ENCODE measurements around the gene FLNA.
"Not testable (repeated sequence)": the region's sequence is repeated elsewhere in the genome, so short reads cannot be mapped to it uniquely, and the experiment has no call there.

FLNA gene

GRCh38 chrX:154374313-154375155, at the start of gene FLNA:
Gene FLNA (minus strand): TSS chrX:154374634. CDS start chrX:154371245, 3,389 bp downstream.
- peak; percentile 36 for DNase-seq

- DNase-seq, result no peak
These were observed 45.9 kb upstream of the FLNA start for GRCh38 chrX:154420402-154420756.

GRCh38 chrX:154419688-154420401, 45.4 kb upstream of the FLNA start:
- DNase-seq, result peak; percentile 78

DNA sequence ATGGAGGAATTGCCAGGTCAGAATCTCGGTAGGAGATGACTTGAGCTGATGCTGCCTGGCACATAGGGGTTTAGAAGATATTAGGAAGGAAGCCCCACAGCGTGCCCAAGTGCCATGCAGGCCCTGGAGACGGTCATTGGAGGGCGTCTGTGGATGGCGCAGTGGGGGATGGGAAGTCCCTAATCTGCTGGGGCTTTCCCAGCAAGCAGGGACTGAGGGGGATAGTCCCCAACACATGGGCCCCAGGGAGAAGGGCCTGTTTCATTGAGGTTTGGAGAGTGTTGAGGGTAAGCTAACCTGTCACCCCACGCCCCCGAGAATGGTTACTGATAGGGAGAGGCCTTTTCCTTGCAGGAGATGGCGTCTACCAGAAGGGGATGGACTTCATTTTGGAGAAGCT, 44.8 kb upstream of the FLNA start:
- DNase-seq, result no peak

- DNase-seq, result peak; percentile 83
These were observed 42.7 kb upstream of the FLNA start for GRCh38 chrX:154417157-154417556.

DNA sequence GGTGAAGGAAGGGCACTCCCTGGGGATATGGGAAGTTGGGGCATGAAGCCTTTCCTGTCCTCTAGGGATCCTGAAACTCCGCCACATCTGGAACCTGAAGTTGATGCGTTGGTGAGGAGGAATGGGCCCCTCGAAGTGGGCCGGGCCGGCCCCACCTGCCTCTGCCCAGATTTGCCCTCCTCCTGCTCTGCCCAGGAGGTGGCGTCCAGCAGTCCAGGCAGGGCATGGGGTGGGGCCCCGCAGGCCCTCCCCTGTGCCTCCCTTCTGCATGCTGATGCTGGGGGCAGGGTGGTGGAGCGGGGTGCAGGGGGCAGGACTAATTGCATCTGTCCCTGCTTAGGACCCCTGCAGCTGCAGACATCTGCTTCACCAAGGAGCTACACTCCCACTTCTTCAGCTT, 38.7 kb upstream of the FLNA start:
- no peak for DNase-seq

GRCh38 chrX:154412468-154412867, 38.0 kb upstream of the FLNA start:
- no peak for DNase-seq

- peak; percentile 75 for DNase-seq
These were observed 37.5 kb upstream of the FLNA start for GRCh38 chrX:154411981-154412340.

DNA sequence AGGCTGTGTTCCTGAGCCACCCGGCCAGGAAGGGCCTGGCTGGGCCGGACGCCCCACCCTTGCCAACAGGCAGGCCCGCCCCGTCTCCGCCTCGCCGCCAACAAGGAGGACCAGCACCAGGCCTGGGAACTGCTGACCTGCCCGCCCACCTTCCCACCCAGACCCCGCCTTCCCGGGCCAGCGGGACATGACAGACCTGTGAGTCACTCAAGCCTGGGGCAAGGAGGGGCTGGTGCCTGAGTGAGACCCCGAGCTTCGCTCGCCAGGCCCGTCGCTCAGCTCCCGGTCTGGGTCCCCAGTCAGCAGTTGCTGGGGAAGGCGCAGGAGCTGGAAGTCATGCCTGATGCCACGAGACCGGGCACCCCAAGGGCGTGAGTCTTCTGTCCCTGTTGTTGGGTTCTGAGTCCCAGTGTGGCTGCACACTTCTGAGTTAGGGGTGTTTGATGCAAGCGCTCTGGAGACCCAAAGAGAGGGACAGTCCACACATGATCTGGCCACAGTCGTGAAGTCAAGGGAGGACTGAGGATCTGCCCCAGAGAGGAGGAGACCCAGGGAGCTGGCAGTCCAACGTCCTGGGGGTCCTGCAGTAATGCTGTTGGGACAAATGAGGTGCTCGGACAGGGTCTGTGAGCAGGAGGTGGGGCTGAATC, 34.9 kb upstream of the FLNA start, which contains the start of gene DNASE1L1:
DNASE1L1 (minus strand) TSS at position 33 of the 650 bp plus-strand sequence. CDS start 3,686 bp downstream, outside the sequence.
- DNase-seq, result no peak

GRCh38 chrX:154408659-154409221, 34.3 kb upstream of the FLNA start:
- no peak for DNase-seq

DNA sequence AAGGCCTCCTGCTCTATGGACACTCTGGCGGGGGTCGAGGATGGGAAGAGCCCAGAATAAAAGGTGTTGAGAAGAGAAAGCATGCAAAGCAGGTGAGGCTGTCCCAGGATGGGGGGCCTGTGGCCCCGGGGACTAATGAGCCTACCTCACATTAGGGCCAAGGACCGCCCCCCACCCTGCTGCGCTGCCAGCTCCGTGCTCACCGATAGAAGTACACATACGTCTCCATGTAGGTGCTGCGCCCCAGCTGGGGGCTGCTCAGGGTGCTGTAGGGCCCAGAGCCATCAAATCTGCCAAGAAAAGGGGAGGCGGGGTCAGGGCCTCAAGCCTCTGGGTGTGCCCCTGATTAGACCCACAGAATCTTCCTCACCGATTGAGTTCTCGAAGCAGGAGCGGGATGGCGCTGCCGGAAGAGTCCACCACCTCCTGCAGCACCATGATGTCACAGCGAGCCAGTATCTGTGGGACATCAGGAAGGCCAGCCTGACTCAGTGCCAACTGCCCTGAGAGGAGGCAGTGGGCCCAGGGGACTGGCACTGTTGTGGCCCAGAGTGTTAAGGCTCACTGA, 30.3 kb upstream of the FLNA start:
- no peak for DNase-seq

DNA sequence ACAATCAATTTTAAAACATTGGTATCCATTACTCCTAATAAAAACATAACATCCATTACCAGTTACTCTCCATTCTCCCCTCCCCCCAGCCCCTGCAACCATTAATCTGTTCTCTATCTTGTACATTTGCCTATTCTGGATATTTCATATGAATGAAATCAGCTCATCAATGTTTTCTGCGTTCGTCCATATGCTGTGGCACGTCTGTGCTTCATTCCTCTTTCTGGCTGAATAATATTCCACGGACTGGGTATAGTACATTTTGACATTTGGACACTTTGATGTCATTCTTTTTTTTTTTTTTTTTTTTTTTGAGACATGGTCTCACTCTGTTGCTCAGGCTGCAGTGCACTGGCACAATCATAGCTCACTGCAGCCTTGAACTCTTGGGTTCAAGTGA, 29.4 kb upstream of the FLNA start:
- DNase-seq, result no peak

- DNase-seq, result no peak
These were observed 28.8 kb upstream of the FLNA start for GRCh38 chrX:154403192-154403591.

DNA sequence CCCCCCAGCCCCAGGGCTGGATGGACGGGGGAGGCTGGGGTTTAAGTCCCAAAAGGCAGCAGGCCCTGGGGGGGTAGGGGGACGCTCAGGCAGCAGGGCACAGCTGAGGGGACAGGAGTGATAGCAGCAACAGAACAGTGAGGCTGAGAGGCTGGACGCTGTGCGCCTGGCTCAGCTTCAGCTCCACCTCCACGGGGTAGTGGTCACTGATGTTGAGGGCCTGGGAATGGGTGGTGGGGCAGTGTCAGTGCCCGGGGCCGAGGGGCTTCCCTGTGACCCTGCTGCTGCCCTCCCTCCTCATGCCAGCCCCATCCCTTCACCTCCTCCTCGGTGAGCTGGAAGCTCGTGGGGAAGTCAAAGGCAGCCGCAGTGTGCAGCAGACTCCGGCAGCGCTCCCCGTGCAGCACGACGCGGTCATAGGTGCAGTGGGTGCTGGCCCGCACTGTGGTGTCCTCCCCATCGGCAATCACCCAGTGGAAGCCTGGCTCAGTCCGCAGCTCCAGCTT, 28.2 kb upstream of the FLNA start:
- DNase-seq, result no peak

DNA sequence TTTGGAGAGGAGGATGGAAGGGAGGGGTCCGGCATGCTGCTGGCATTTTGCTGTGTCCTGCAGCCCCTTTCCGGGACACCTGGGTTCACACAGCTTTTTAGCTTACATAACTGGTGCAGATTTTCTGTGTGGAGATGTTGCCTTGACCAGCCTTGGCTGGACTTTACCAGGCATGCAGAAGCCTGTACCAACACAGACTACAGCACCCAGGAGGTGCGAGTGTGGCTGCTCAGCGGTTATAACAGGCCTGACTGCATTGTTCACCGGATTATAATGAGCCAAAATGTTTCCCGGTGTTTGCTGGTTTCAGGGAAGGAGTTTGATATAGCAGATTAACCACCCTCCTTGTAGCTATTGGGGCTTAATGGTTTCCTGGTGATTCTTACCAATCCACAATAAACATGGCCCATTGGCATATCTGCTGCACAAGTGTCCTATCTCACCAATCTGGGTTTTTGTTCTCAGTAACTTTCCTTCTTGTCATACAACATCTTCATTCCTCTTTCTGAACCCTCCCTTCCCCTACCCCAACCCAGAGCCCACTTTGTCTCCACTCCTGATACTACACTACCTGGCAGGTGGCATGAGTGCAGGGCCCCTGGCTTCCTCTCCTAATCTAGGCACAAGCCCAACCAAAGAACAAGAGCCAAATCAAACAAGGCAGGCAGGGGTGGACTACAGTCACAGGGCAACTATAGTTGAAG, 27.6 kb upstream of the FLNA start:
- peak; percentile 81 for DNase-seq

GRCh38 chrX:154401045-154401799, 26.8 kb upstream of the FLNA start:
- DNase-seq, result no peak

DNA sequence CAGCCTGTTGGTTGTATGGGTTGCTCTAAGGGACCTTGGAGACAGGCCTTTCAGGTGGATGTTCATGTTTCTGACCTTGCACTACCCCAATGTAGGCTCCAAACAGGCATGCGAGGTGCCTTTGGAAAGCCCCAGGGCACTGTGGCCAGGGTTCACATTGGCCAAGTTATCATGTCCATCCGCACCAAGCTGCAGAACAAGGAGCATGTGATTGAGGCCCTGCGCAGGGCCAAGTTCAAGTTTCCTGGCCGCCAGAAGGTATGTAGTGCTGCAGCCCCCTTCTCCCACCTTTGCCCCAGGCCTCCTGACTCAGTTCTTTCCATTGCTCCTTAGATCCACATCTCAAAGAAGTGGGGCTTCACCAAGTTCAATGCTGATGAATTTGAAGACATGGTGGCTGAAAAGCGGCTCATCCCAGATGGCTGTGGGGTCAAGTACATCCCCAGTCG, 26.0 kb upstream of the FLNA start:
- DNase-seq, result not testable (repeated sequence)

DNA sequence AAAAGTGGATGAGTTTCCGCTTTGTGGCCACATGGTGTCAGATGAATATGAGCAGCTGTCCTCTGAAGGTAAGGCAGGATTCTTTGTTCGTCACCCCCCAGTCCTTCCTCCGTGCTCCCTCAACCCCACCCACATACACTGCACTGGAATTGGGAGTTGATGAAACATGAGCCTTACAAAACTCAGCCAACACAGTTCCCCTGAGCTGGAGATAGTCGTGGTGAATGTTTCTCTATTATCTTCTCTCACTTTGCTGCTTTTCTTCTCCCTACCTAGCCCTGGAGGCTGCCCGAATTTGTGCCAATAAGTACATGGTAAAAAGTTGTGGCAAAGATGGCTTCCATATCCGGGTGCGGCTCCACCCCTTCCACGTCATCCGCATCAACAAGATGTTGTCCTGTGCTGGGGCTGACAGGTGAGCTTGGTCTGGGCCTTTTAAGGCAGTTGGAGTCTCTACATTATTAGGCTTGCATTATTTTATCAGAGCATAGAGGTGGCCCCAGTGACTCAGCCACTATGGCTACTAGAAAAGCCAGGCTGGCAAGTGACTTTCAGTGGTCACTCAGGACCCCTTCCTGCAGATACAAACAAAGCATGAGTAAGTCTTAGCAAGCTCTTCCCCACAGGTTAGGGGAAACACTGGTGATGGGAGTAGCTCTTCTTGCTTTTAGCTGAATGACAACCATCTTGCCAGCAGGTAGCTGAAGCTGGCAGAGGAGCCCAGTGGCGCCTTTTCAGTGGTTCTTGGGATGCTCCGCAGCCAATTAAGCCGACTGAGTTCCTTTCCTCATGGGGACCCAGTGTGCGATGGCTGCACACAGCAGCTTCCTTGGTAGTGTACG, 25.3 kb upstream of the FLNA start:
- DNase-seq, result no peak

- DNase-seq, result peak; percentile 81
These were observed 24.5 kb upstream of the FLNA start for GRCh38 chrX:154398668-154399526.

Data from NCI-H1092 treated with DMSO at 0.1 percent for 48 hours (cell line).